Measurements from ENCODE around the gene ATR.
"Not testable (repeated sequence)": the region's sequence is repeated elsewhere in the genome, so short reads cannot be mapped to it uniquely, and the experiment has no call there.

ATR gene

GRCh38 chr3:142460689-142461088 is 117.8 kb downstream of the ATR start:
- H3K36me3 Mint-ChIP-seq (ENCODE audit: low read depth): peaks cover 54% of the 10 kb centered on the region
- H3K9me3 Mint-ChIP-seq: no peaks in the 10 kb centered on the region
- H3K27me3 Mint-ChIP-seq: no peaks in the 10 kb centered on the region
- no peak overlapping the region for H3K27ac Mint-ChIP-seq
- H3K4me1 Mint-ChIP-seq (ENCODE audit: low read depth): no peaks in the 10 kb centered on the region
- H3K4me3 Mint-ChIP-seq: no peak overlapping the region

- no peaks in the 10 kb centered on the region for H3K27me3 Mint-ChIP-seq
- H3K4me3 Mint-ChIP-seq: no peak overlapping the region
- H3K4me1 Mint-ChIP-seq (ENCODE audit: low read depth): no peaks in the 10 kb centered on the region
- no peak overlapping the region for H3K27ac Mint-ChIP-seq
- peaks cover 53% of the 10 kb centered on the region for H3K36me3 Mint-ChIP-seq (ENCODE audit: low read depth)
- H3K9me3 Mint-ChIP-seq: no peaks in the 10 kb centered on the region
These were observed 118.6 kb downstream of the ATR start for GRCh38 chr3:142459929-142460328.

- H3K27me3 Mint-ChIP-seq: no peaks in the 10 kb centered on the region
- H3K27ac Mint-ChIP-seq: no peak overlapping the region
- no peaks in the 10 kb centered on the region for H3K4me1 Mint-ChIP-seq (ENCODE audit: low read depth)
- H3K9me3 Mint-ChIP-seq: no peaks in the 10 kb centered on the region
- H3K36me3 Mint-ChIP-seq (ENCODE audit: low read depth): peaks cover 53% of the 10 kb centered on the region
- no peak overlapping the region for H3K4me3 Mint-ChIP-seq
These were observed 119.4 kb downstream of the ATR start for GRCh38 chr3:142459096-142459495.

- peaks cover 22% of the 10 kb centered on the region for H3K4me1 Mint-ChIP-seq (ENCODE audit: low read depth)
- H3K36me3 Mint-ChIP-seq (ENCODE audit: low read depth): peaks cover 45% of the 10 kb centered on the region
- H3K9me3 Mint-ChIP-seq: no peaks in the 10 kb centered on the region
- H3K4me3 Mint-ChIP-seq: no peak overlapping the region
- H3K27me3 Mint-ChIP-seq: no peaks in the 10 kb centered on the region
- no peak overlapping the region for H3K27ac Mint-ChIP-seq
These were observed 127.7 kb downstream of the ATR start for GRCh38 chr3:142450881-142451280.

DNA sequence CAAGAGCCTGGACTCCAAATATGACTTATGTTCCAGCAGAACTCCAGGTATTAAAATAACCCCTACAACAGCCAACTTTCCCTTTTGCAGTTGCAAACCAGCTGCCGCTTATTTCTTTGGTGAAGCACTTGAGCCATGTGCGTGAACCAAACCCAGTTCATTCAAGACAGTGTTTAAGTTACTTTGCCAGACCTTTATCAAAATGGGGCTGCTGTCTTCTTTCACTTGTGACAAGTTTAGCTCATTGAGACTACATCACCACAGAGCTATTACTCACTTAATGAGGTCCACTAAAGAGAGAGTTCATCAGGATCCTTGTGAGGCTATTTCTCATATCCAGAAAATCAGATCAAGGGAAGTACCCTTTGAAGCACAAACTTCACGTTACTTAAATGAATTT is 128.3 kb downstream of the ATR start:
- Mint-ChIP-seq H3K4me3 (no peak overlapping the region), H3K27me3 (no peaks in the 10 kb centered on the region), H3K36me3 (ENCODE audit: low read depth) (peaks cover 43% of the 10 kb centered on the region), H3K27ac (peak overlapping the region; percentile 22), H3K4me1 (ENCODE audit: low read depth) (peaks cover 29% of the 10 kb centered on the region), H3K9me3 (no peaks in the 10 kb centered on the region)

- peak within 1 kb of the TSS; percentile 99 for H3K4me3 Mint-ChIP-seq
- H3K9me3 Mint-ChIP-seq: no peaks in the 10 kb centered on the region
- H3K4me1 Mint-ChIP-seq (ENCODE audit: low read depth): peaks cover 49% of the 10 kb centered on the region
- peak within 1 kb of the TSS; percentile 99 for H3K27ac Mint-ChIP-seq
- H3K27me3 Mint-ChIP-seq: no peaks in the 10 kb centered on the region
- H3K36me3 Mint-ChIP-seq (ENCODE audit: low read depth): peaks cover 37% of the 10 kb centered on the region
These were observed 130.4 kb downstream of the ATR start, which contains the start of gene XRN1 for GRCh38 chr3:142447852-142448823. Gene XRN1 (minus strand): TSS chr3:142448037. CDS start chr3:142447944, 93 bp downstream.

DNA sequence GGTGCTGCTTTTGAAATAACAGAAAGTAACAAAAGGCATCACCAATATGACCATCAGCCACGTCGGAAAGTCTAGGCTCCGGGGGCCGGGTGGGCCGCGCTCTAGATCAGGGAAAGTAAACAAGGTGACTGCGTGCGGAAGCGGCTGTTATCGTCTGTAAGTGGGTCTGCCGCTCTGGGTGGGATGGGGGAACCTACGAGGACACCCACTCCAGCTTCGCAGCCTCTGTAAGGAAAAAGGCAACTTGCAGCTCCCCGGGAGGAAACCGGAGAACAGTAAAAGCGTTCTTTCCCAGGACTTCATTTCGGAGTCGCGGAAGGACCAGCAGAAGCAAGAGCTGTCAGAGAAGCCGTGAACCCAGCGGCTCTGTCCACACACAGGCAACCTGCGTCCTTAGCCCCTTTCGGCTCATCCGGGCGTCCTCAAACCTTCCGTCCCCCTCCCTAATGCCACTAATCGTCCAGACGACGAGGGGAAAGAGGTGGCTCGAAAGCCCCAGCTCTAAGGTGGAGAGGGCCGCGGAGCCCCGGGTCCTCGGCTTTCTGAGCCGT is 131.2 kb downstream of the ATR start:
- H3K27me3 Mint-ChIP-seq: no peaks in the 10 kb centered on the region
- peaks cover 53% of the 10 kb centered on the region for H3K4me1 Mint-ChIP-seq (ENCODE audit: low read depth)
- peaks cover 32% of the 10 kb centered on the region for H3K36me3 Mint-ChIP-seq (ENCODE audit: low read depth)
- peak overlapping the region; percentile 99 for H3K4me3 Mint-ChIP-seq
- H3K9me3 Mint-ChIP-seq: no peaks in the 10 kb centered on the region
- H3K27ac Mint-ChIP-seq: peak overlapping the region; percentile 99

DNA sequence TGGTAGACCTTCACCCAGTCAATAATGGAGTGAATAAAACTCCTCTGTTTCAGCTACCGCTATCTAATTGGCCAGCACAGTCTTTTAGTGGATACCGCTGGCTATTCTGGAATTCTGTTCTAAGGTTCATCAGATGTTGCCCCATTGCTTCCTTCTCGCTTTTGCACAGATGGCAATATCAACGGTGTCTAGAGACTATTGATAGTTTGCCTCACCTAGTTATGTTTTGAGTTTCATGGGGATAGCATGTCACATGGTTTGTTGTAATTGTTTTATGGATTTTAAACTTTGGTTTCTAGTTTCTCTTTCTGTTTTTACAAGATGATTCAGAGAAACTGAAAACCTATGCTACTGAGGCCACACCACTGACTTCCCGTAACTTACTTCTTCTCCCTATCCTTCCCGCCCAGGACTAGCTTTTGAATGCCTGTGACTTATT is 132.7 kb downstream of the ATR start:
- H3K27me3 Mint-ChIP-seq: no peaks in the 10 kb centered on the region
- H3K4me3 Mint-ChIP-seq: peak overlapping the region; percentile 99
- H3K4me1 Mint-ChIP-seq (ENCODE audit: low read depth): peaks cover 53% of the 10 kb centered on the region
- H3K27ac Mint-ChIP-seq: peak overlapping the region; percentile 99
- H3K9me3 Mint-ChIP-seq: no peaks in the 10 kb centered on the region
- H3K36me3 Mint-ChIP-seq (ENCODE audit: low read depth): peaks cover 28% of the 10 kb centered on the region

- no peaks in the 10 kb centered on the region for H3K9me3 Mint-ChIP-seq
- H3K27ac Mint-ChIP-seq: no peak overlapping the region
- peaks cover 21% of the 10 kb centered on the region for H3K36me3 Mint-ChIP-seq (ENCODE audit: low read depth)
- H3K4me3 Mint-ChIP-seq: no peak overlapping the region
- no peaks in the 10 kb centered on the region for H3K27me3 Mint-ChIP-seq
- H3K4me1 Mint-ChIP-seq (ENCODE audit: low read depth): peaks cover 54% of the 10 kb centered on the region
These were observed 134.2 kb downstream of the ATR start for GRCh38 chr3:142444343-142444742.

DNA sequence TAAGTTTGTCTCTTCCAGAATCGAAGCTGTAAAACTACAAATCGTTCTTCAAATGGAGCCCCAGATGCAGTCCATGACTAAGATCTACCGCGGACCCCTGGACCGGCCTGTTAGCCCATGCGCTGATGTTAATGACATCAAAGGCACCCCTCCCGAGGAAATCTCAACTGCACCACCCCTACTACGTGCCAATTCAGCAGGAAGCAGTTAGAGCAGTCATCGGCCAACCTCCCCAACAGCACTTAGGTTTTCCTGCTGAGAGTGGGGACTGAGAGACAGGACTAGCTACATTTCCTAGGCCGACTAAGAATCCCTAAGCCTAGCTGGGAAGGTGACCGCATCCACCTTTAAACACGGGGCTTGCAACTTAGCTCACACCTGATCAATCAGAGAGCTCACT is 135.5 kb downstream of the ATR start:
- not testable (repeated sequence) for H3K9me3 Mint-ChIP-seq, H3K27ac Mint-ChIP-seq, H3K4me3 Mint-ChIP-seq, H3K27me3 Mint-ChIP-seq
- Mint-ChIP-seq H3K36me3 (ENCODE audit: low read depth) (peaks cover 16% of the 10 kb centered on the region), H3K4me1 (ENCODE audit: low read depth) (peaks cover 54% of the 10 kb centered on the region)

- H3K4me3 Mint-ChIP-seq, H3K27me3 Mint-ChIP-seq, H3K27ac Mint-ChIP-seq, H3K9me3 Mint-ChIP-seq: not testable (repeated sequence)
- Mint-ChIP-seq H3K36me3 (ENCODE audit: low read depth) (peaks cover 12% of the 10 kb centered on the region), H3K4me1 (ENCODE audit: low read depth) (peaks cover 40% of the 10 kb centered on the region)
These were observed 138.9 kb downstream of the ATR start for GRCh38 chr3:142439499-142440220.

DNA sequence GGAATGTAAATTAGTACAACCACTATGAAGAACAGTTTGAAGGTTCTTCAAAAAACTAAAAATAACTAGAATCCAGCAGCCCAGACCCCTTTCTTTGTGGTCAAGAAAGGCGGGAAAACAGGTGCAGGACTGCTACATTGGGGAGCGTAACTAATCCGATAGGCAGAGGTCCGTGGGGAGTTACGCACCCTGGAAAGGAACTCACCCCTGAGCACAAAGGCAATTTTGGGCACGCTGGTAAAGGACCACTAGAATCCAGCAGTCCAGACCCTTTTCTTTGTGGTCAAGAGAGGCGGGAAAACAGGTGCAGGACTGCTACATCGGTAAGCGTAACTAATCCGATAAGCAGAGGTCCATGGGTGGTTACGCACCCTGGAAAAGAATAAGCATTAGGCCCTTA is 140.4 kb downstream of the ATR start:
- H3K4me3 Mint-ChIP-seq; H3K27me3 Mint-ChIP-seq; H3K9me3 Mint-ChIP-seq; H3K27ac Mint-ChIP-seq; H3K36me3 Mint-ChIP-seq (ENCODE audit: low read depth): not testable (repeated sequence)
- peaks cover 26% of the 10 kb centered on the region for H3K4me1 Mint-ChIP-seq (ENCODE audit: low read depth)

DNA sequence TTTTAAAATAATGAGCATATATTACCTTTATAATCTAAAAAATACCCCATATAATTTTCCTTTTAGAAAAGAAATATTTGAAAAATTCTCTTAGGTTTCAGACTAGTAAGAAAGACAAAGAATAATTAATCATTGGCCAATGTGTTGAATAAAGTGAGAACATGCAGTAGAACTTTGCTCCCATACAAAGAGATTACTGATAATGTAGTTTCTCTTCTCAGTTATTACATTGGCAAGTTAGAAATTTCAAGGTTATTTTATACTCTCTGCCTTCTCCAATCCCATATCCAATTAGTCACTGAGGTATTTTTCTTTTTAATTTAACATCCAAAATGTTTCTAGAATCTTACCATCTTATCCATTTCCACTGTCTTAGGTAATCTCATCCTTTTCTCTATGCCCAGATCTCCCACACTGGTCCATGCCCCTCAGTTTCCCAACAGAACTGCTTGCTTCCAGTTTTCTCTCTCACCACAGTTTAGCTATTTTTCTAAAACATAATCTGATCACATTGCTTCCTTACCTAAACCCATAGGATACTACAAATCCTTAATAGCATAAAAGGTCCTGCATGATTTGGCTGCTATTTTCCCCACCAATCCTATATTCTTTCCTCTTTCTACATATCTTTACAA is 141.5 kb downstream of the ATR start:
- H3K27me3 Mint-ChIP-seq: no peaks in the 10 kb centered on the region
- no peak overlapping the region for H3K27ac Mint-ChIP-seq
- no peaks in the 10 kb centered on the region for H3K9me3 Mint-ChIP-seq
- H3K4me1 Mint-ChIP-seq (ENCODE audit: low read depth): peaks cover 29% of the 10 kb centered on the region
- no peak overlapping the region for H3K4me3 Mint-ChIP-seq
- H3K36me3 Mint-ChIP-seq (ENCODE audit: low read depth): peaks cover 15% of the 10 kb centered on the region

GRCh38 chr3:142434503-142434902 is 144.0 kb downstream of the ATR start:
- Mint-ChIP-seq H3K9me3 (no peaks in the 10 kb centered on the region), H3K27me3 (no peaks in the 10 kb centered on the region), H3K4me3 (no peak overlapping the region), H3K4me1 (ENCODE audit: low read depth) (peaks cover 36% of the 10 kb centered on the region), H3K27ac (no peak overlapping the region), H3K36me3 (ENCODE audit: low read depth) (peaks cover 32% of the 10 kb centered on the region)

All from stimulated activated naive CD8-positive, alpha-beta T cell treated with anti-CD3 and anti-CD28 coated beads, Interleukin-15, Interleukin-2, amounts not matched to agents 100 ng/mL and 50 ng/mL, for 24 hours (primary cell).